SK-N-SH treated with all-trans-retinoic acid at 6 μM for 48 hours (cell line): ENCODE results near the gene DNTT.

Source experiments
- ATAC-seq: fragments of 200-7000 bp; cut with Tn5 transposase; 3 replicates; pipeline ENCODE4 v1.9.1; 2020; ENCODE audit warnings: mild to moderate bottlenecking, moderate library complexity
- BACH2 ChIP-seq: fragments of 250-450 bp; sonication (Bioruptor Pico); IDR thresholded peaks from 2 replicates; pipeline ENCODE4 v1.9.0; 2021; ENCODE audit warnings: mild to moderate bottlenecking, borderline replicate concordance
- CSDC2 ChIP-seq: fragments of 250-450 bp; sonication (Bioruptor Pico); IDR thresholded peaks from 2 replicates; pipeline ENCODE4 v1.5.0; 2020; ENCODE audit warnings: mild to moderate bottlenecking, moderate library complexity
- ESRRG ChIP-seq: fragments of 250-450 bp; sonication (Bioruptor Pico); IDR thresholded peaks from 2 replicates; pipeline ENCODE4 v1.6.1; 2021; ENCODE audit warnings: mild to moderate bottlenecking
- GLIS3 ChIP-seq: fragments of 250-450 bp; sonication (Bioruptor Pico); IDR thresholded peaks from 2 replicates; pipeline ENCODE4 v1.5.0; 2020; ENCODE audit warnings: mild to moderate bottlenecking, moderate library complexity
- ISL1 ChIP-seq: fragments of 250-450 bp; sonication (Bioruptor Pico); IDR thresholded peaks from 2 replicates; pipeline ENCODE4 v2.1.2; 2022; ENCODE audit warnings: mild to moderate bottlenecking, moderate library complexity
- OSR1 ChIP-seq: fragments of 250-450 bp; sonication (Bioruptor Pico); IDR thresholded peaks from 2 replicates; pipeline ENCODE4 v1.8.0; 2022; ENCODE audit warnings: moderate library complexity, mild to moderate bottlenecking, inconsistent platforms
- PPARA ChIP-seq: fragments of 250-450 bp; sonication (Bioruptor Pico); IDR thresholded peaks from 2 replicates; pipeline ENCODE4 v1.5.0; 2020; ENCODE audit warnings: mild to moderate bottlenecking, borderline replicate concordance
- RARB ChIP-seq: fragments of 250-450 bp; sonication (Bioruptor Pico); IDR thresholded peaks from 2 replicates; pipeline ENCODE4 v1.8.0; 2021; ENCODE audit warnings: mild to moderate bottlenecking, moderate library complexity
- SNAI2 ChIP-seq: fragments of 250-450 bp; sonication (Bioruptor Pico); IDR thresholded peaks from 2 replicates; pipeline ENCODE4 v1.5.0; 2020; ENCODE audit warnings: mild to moderate bottlenecking, moderate library complexity
- TCF4 ChIP-seq: fragments of 250-450 bp; sonication (Bioruptor Pico); IDR thresholded peaks from 2 replicates; pipeline ENCODE4 v1.8.0; 2021; ENCODE audit warnings: mild to moderate bottlenecking, moderate library complexity, borderline replicate concordance
- TOX ChIP-seq: fragments of 250-450 bp; sonication (Bioruptor Pico); IDR thresholded peaks from 2 replicates; pipeline ENCODE4 v1.8.0; 2021; ENCODE audit warnings: mild to moderate bottlenecking, moderate library complexity, borderline replicate concordance
- ZC3H10 ChIP-seq: fragments of 250-450 bp; sonication (Bioruptor Pico); IDR thresholded peaks from 2 replicates; pipeline ENCODE4 v1.5.1; 2021; ENCODE audit warnings: mild to moderate bottlenecking, moderate library complexity
- ZFP30 ChIP-seq: fragments of 450-650 bp; formaldehyde crosslinking; IDR thresholded peaks from 2 replicates; pipeline ENCODE4 v1.5.0; 2022; ENCODE audit warnings: mild to moderate bottlenecking, moderate library complexity
- ZNF565 ChIP-seq: fragments of 450-650 bp; formaldehyde crosslinking; conservative IDR thresholded peaks from 2 replicates; pipeline ENCODE4 v1.5.0; 2020; ENCODE audit warnings: low read depth, mild to moderate bottlenecking, moderate library complexity
- ZNF8 ChIP-seq: fragments of 450-650 bp; formaldehyde crosslinking; IDR thresholded peaks from 2 replicates; pipeline ENCODE4 v1.5.0; 2020; ENCODE audit warnings: mild to moderate bottlenecking, moderate library complexity
- TF ChIP-seq, protein P1 (sequence below): fragments of 250-450 bp; sonication (Bioruptor Pico); IDR thresholded peaks from 2 replicates; pipeline ENCODE4 v1.5.1; 2020; ENCODE audit warnings: low read depth, mild to moderate bottlenecking, moderate library complexity
- TF ChIP-seq, protein P2 (sequence below): fragments of 250-450 bp; sonication (Bioruptor Pico); IDR thresholded peaks from 2 replicates; pipeline ENCODE4 v1.8.0; 2021; ENCODE audit warnings: low read depth, mild to moderate bottlenecking, moderate library complexity, borderline replicate concordance
- TF ChIP-seq, protein P3 (sequence below): fragments of 250-450 bp; sonication (Bioruptor Pico); IDR thresholded peaks from 2 replicates; pipeline ENCODE4 v1.8.0; 2020; ENCODE audit warnings: mild to moderate bottlenecking, moderate library complexity, borderline replicate concordance
- TF ChIP-seq, protein P4 (sequence below): fragments of 250-450 bp; sonication (Bioruptor Pico); IDR thresholded peaks from 2 replicates; pipeline ENCODE4 v1.5.0; 2020; ENCODE audit warnings: mild to moderate bottlenecking, moderate library complexity

DNTT gene

DNA sequence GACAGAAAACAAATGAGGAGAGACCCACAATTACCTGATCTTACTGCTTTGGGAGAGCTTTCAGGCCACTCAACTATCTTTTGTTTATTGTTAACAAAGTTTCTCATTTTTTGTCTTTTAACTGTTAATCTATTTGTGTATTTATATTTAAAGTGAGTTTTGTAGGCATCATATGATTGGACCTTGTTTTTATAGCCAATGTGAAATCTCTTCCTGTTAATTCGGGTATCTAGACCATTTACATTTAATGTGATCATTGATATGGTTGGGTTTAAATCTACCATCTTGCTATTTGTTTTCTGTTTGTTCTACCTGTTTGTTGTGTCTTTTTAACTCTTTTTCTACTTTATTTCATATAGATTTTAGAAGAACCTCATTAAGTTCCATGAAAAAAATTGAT is 42.1 kb downstream of the DNTT start (continued):
- TF ChIP-seq, protein P1, sequence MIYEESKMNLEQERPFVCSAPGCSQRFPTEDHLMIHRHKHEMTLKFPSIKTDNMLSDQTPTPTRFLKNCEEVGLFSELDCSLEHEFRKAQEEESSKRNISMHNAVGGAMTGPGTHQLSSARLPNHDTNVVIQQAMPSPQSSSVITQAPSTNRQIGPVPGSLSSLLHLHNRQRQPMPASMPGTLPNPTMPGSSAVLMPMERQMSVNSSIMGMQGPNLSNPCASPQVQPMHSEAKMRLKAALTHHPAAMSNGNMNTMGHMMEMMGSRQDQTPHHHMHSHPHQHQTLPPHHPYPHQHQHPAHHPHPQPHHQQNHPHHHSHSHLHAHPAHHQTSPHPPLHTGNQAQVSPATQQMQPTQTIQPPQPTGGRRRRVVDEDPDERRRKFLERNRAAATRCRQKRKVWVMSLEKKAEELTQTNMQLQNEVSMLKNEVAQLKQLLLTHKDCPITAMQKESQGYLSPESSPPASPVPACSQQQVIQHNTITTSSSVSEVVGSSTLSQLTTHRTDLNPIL (CRISPR knock-in tag), result no peak
- no peak for TF ChIP-seq ZC3H10

DNA sequence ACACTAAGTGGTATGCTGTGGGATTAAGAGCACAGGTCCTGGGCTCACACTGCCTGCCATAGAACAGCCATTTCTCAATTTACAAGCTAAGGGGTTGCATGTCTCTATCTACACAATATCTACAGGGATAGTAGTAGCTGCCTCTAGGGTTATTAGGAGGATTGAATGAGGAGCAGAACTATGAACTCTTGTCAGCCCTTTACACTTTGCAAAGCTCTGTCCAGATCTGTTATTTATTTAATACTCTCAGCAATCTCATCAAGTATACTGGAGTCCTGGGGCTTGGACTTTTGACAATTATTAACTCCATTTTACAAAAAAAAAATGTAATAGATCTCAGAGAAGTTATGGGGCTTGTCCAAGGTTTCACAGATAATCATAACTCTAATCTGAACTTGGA is 47.8 kb downstream of the DNTT start:
- TF ChIP-seq CSDC2 (CRISPR knock-in tag) (no peak), ESRRG (CRISPR knock-in tag) (no peak), BACH2 (CRISPR knock-in tag) (no peak), ISL1 (CRISPR knock-in tag) (no peak)
- ATAC-seq, result no peak

DNA sequence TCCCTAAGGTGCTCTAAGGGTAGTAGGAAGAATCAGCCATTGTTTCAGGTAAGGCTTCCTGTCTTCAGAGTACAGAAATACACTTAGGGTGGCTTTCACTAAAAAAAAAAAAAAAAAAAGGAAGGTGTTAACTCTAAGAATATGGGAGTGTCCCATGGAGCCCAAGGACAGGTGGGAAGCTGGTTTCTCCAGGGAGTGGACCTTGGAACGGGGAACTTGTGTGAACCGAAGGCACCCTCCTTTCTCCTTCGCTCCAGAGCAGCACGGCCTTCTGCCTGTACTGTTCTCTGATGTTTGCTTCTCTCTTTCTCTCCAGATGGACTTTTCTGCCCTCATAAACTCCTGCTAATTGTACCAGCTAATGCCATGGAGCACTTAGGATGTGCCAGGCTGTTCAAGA is 48.3 kb downstream of the DNTT start:
- ATAC-seq, result no peak
- TF ChIP-seq GLIS3 (no peak), RARB (CRISPR knock-in tag) (no peak), OSR1 (no peak), TCF4 (no peak), ISL1 (CRISPR knock-in tag) (no peak), ZFP30 (no peak), ZC3H10 (no peak), ZNF8 (CRISPR knock-in tag) (no peak), ESRRG (CRISPR knock-in tag) (no peak), PPARA (CRISPR knock-in tag) (no peak)
- TF ChIP-seq, protein P2, sequence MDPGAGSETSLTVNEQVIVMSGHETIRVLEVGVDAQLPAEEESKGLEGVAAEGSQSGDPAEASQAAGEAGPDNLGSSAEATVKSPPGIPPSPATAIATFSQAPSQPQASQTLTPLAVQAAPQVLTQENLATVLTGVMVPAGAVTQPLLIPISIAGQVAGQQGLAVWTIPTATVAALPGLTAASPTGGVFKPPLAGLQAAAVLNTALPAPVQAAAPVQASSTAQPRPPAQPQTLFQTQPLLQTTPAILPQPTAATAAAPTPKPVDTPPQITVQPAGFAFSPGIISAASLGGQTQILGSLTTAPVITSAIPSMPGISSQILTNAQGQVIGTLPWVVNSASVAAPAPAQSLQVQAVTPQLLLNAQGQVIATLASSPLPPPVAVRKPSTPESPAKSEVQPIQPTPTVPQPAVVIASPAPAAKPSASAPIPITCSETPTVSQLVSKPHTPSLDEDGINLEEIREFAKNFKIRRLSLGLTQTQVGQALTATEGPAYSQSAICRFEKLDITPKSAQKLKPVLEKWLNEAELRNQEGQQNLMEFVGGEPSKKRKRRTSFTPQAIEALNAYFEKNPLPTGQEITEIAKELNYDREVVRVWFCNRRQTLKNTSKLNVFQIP (CRISPR knock-in tag), result no peak
- TF ChIP-seq, protein P3, sequence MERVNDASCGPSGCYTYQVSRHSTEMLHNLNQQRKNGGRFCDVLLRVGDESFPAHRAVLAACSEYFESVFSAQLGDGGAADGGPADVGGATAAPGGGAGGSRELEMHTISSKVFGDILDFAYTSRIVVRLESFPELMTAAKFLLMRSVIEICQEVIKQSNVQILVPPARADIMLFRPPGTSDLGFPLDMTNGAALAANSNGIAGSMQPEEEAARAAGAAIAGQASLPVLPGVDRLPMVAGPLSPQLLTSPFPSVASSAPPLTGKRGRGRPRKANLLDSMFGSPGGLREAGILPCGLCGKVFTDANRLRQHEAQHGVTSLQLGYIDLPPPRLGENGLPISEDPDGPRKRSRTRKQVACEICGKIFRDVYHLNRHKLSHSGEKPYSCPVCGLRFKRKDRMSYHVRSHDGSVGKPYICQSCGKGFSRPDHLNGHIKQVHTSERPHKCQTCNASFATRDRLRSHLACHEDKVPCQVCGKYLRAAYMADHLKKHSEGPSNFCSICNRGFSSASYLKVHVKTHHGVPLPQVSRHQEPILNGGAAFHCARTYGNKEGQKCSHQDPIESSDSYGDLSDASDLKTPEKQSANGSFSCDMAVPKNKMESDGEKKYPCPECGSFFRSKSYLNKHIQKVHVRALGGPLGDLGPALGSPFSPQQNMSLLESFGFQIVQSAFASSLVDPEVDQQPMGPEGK (CRISPR knock-in tag), result no peak

DNA sequence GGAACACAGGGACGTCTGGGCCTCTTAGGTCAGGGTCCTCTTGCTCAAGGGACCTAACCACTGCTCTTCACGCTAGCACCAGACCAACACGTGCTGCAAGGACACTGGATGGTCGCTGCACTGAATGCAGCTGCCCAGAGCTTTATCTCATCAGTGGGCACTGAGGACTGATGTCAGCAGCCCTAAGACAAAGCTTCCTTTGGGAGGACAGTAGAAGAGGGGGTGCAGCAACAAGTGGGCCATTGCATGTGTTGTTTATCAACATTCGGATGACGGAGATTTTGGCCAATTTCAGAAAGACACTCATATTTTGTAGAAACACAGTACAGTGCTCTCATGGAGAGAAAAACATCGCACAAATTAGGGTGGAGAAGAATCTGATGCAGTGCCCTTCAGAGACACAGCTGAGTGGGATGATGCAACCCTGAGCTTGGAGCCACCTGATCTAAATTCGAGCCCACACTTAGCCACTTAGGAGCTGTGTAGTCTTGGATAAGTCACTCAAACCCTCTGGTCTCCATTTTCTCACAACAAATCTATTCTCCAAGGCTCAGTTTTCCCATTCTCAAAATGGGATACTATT is 52.9 kb downstream of the DNTT start:
- TF ChIP-seq ESRRG (CRISPR knock-in tag) (no peak), OSR1 (no peak), TOX (CRISPR knock-in tag) (no peak)
- TF ChIP-seq, all 23 proteins: peak for 0
- no peak for ATAC-seq

DNA sequence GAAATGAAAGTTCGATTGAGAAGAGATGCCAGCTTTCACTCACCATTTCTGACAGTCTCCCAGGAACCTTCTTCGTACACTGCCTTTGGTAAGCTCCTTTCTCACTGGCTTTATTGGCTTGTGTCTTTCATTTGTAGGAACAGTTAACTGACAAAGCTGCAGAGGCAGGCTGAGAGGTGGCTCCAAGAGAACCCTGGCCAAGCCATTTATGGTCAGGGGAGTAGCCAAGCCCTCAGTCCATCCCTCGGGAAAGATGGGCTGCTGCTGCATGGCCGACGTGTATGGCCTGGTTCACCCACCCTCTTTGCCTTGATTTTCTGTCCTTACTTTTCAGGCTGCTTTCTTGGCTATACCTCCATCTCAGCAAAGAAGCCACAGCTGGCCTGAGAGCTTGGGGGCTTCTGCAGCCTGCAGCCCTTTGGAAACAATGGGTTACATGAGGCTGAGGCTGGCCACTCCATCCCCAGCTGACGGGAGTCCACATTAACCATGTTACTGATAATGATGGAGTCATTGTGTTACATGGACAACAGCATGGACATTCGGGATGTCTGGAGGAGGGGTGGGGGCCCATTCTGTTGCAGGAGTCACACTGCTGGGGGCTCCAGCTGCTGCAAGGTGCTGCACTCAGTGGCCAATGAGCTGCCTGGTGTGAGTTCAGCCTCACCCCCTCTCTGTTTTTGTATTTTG is 54.8 kb downstream of the DNTT start, which contains the start of gene OPALIN:
Gene OPALIN, minus strand, starts transcription at position 152 of the 690 bp plus-strand sequence. Its CDS starts 106 bp downstream, at position 46.
- TF ChIP-seq SNAI2 (CRISPR knock-in tag) (no peak), TCF4 (no peak), ZC3H10 (no peak), ESRRG (CRISPR knock-in tag) (no peak), ISL1 (CRISPR knock-in tag) (no peak)

DNA sequence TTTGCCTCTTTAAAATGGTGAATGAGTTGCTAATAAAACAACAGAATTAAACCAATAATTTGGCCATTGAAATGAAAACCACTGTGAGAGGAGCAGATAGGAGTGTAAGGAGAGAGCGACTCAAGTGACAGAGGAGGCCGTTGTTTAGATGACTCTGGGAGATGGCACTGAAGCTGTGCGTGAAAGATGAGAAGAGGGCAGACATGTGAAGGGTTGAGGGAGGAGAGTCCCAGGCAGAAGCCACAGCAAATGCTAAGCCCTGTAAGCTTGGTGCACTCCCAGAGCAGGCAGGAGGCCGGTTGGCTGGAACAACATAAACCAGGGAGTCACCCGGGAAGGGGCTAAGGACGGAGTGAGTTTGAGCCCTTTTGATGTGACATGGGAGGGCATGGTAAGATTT is 55.4 kb downstream of the DNTT start:
- no peak for ATAC-seq
- no peak for TF ChIP-seq BACH2 (CRISPR knock-in tag)
- no peak for TF ChIP-seq ESRRG (CRISPR knock-in tag)
- TF ChIP-seq, protein P2 (CRISPR knock-in tag), result no peak
- no peak for TF ChIP-seq ZFP30
- no peak for TF ChIP-seq ZC3H10
- no peak for TF ChIP-seq OSR1
- TF ChIP-seq, protein P4, sequence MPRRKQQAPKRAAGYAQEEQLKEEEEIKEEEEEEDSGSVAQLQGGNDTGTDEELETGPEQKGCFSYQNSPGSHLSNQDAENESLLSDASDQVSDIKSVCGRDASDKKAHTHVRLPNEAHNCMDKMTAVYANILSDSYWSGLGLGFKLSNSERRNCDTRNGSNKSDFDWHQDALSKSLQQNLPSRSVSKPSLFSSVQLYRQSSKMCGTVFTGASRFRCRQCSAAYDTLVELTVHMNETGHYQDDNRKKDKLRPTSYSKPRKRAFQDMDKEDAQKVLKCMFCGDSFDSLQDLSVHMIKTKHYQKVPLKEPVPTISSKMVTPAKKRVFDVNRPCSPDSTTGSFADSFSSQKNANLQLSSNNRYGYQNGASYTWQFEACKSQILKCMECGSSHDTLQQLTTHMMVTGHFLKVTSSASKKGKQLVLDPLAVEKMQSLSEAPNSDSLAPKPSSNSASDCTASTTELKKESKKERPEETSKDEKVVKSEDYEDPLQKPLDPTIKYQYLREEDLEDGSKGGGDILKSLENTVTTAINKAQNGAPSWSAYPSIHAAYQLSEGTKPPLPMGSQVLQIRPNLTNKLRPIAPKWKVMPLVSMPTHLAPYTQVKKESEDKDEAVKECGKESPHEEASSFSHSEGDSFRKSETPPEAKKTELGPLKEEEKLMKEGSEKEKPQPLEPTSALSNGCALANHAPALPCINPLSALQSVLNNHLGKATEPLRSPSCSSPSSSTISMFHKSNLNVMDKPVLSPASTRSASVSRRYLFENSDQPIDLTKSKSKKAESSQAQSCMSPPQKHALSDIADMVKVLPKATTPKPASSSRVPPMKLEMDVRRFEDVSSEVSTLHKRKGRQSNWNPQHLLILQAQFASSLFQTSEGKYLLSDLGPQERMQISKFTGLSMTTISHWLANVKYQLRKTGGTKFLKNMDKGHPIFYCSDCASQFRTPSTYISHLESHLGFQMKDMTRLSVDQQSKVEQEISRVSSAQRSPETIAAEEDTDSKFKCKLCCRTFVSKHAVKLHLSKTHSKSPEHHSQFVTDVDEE (CRISPR knock-in tag), result no peak
- no peak for TF ChIP-seq ZNF565
- TF ChIP-seq, protein P3 (CRISPR knock-in tag), result no peak
- no peak for TF ChIP-seq TOX (CRISPR knock-in tag)

More for the DNA sequence above, 54.8 kb downstream of the DNTT start, which contains the start of gene OPALIN:
- no peak for ATAC-seq
